ENCODE data around the gene DSCAML1. TPM values are rescaled to one million over a fixed set of nuclear protein-coding genes. Genes with fewer than 3 reads are reported as not detected.

Gene DSCAML1
- polyA plus RNA-seq, 1 donor from 2014 or later = not detected

DNA sequence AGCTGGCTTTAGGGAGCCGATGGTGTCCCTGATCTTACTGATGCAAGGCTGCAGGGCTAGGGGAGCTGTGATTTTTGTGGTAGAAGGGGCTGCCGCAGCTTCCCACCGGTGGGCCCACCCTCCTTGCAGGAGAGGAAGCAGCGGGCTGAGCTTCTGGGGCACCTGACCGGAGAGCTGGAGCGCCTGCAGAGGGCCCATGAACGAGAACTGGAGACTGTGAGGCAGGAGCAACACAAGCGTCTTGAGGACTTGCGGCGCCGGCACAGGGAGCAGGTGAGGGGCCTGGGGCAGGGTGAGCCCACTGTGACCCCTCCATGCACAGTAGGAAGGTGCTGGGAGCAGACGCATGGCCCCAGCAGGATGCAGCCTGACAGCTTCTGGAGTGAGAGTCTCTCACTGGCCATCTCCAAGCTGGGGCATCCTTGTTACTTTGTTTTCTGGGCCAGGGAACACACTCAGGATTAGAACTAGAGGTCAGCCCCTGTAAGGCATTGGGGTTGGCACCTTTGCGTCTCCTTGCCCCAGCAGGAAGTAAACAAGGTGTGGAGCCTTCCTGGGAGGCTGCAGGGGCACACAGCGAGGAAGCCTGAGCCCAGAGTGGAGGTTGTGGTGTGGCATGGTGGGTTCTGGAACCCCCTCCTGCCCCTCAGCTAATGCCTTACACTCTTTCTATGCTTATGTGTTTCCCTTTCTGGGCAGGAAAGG is 402.6 kb downstream of the DSCAML1 start:
- Mint-ChIP-seq H3K27ac (no peak overlapping the region), H3K36me3 (peaks cover 36% of the 10 kb centered on the region), H3K4me3 (peak overlapping the region in 1 of 4 donors; percentile 22), H3K4me1 (no peaks in the 10 kb centered on the region), H3K27me3 (no peaks in the 10 kb centered on the region), H3K9me3 (peaks cover 2 to 4% (median 2%) of the 10 kb centered on the region in 3 donors)

DNA sequence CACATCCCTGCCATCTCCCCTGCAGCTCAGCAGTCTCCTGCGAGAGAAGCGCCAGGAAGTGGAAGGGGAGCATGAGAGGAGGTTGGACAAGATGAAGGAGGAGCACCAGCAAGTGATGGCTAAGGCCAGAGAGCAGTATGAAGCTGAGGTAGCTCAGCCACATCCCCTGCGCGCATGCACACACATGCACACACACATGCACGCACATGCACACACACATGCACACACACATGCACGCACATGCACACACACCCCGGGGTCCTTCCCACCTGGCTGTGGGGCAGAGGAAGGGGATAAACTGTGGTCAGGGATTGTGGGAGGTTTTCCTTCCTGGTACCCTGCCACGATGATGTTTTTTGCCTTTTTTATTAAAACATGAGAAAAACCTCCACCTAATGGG is 404.0 kb downstream of the DSCAML1 start:
- H3K36me3 Mint-ChIP-seq = peaks cover 31% of the 10 kb centered on the region
- peaks cover 2 to 4% (median 2%) of the 10 kb centered on the region in 3 donors for H3K9me3 Mint-ChIP-seq
- no peak overlapping the region for H3K27ac Mint-ChIP-seq

DNA sequence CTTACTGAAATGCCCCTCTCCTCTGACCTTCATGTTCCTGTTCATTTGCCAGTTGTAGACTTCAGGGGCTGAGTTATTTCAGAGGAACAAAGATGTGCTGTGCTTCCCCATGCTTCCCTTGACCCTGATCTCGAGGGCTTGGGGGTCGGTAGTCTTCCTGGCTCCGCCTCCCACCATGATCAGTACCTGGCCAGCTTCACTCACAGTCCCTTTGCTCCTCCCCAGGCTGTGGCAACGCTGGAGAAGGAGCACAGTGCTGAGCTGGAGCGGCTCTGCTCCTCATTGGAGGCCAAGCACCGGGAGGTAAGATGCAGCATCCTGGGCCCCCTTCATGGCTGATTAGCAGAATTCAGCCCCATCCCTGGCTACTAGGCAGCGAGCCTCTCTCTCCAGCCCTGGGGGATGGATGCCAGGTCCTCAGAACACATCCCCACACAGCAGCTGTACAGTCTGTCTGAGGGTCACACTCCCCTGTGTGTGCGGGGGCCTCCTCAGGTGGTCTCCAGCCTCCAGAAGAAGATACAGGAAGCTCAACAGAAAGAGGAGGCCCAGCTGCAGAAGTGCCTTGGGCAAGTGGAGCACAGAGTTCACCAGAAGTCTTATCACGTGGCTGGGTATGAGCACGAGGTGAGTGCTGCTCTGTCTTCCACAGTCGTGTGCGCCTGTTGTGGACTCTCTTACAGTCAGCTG is 404.9 kb downstream of the DSCAML1 start:
- Mint-ChIP-seq H3K4me3 (no peak overlapping the region), H3K27ac (no peak overlapping the region), H3K36me3 (peaks cover 30% of the 10 kb centered on the region), H3K9me3 (no peaks in the 10 kb centered on the region), H3K4me1 (no peaks in the 10 kb centered on the region), H3K27me3 (no peaks in the 10 kb centered on the region)

More for the DNA sequence above, 404.0 kb downstream of the DSCAML1 start:
- Mint-ChIP-seq H3K4me1 (no peaks in the 10 kb centered on the region), H3K27me3 (no peaks in the 10 kb centered on the region), H3K4me3 (no peak overlapping the region)

DNA sequence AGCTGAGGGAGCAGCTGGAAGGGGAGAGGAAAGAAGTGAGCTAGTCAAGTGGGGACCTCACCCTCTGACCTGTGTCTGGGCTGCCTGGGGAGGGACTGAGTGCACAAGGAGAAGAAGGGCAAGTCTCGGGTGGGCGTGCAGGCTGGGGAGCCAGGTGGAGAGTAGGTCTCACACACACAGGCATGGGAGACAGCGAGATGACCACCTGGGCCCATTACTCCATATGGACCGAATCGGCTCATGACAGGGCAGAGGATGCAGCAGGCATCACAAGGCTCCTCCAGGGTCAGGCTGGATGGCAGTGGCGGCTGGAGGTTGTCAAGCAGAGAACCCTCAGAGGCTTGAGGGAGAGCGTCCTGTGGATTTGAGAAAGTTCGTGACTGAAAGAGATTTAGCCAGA is 405.8 kb downstream of the DSCAML1 start:
- Mint-ChIP-seq H3K4me3 (no peak overlapping the region), H3K4me1 (no peaks in the 10 kb centered on the region), H3K27me3 (no peaks in the 10 kb centered on the region), H3K36me3 (peaks cover 23% of the 10 kb centered on the region), H3K27ac (no peak overlapping the region), H3K9me3 (no peaks in the 10 kb centered on the region)

DNA sequence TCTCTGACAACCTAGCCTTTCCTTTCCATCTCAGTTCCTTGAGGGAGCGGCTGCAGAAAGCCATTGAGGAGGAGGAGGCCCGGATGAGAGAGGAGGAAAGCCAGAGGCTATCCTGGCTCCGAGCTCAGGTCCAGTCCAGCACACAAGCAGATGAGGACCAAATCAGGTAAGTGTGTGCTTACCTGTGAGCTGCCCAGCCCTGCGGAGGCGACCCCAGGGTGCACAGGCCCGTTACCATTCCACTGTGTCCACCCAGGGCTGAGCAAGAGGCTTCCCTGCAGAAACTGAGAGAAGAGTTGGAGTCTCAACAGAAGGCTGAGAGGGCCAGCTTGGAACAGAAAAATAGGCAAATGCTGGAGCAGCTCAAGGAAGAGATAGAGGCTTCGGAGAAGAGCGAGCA is 406.3 kb downstream of the DSCAML1 start:
- H3K4me3 Mint-ChIP-seq = no peak overlapping the region
- no peak overlapping the region for H3K27ac Mint-ChIP-seq
- no peaks in the 10 kb centered on the region for H3K27me3 Mint-ChIP-seq
- H3K36me3 Mint-ChIP-seq = peaks cover 22% of the 10 kb centered on the region
- H3K4me1 Mint-ChIP-seq = no peaks in the 10 kb centered on the region
- H3K9me3 Mint-ChIP-seq = no peaks in the 10 kb centered on the region

DNA sequence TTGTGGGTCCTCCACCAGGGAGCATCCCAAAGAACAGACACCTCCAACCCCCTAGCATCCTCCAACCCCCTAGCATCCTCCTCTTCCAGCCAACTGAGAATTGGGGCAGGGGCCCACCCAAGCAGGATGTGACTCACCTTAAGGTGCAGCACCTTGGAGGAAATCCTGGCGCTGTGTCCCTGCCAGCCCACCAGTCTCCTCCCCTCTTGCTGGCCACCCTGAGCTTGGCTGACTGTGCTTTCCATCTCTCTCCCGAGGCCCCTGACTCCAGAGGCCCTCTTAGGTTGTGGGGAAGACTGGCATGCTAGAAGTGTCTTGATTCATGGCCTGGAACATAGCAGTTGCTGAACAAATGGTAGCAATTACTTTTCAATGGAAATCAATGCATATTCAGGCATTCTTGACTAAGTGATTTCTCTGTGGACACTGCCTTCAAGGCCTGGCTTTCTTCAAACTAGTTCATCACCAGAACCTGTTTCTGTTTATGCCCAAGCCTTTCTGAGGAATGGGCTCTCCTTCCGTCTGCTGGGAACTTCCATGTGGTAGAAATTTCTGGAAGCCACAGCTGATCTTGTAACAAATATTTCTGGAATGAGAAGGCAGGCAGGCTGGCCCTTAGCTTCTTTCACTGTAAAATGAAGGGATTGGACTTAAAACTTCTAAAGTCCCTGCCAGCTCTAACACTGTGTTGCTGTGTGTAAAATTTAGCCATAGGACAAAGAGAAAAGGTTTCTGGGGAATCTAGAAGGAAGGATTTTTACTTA is 408.8 kb downstream of the DSCAML1 start:
- no peaks in the 10 kb centered on the region for H3K9me3 Mint-ChIP-seq
- no peaks in the 10 kb centered on the region for H3K4me1 Mint-ChIP-seq
- no peak overlapping the region for H3K4me3 Mint-ChIP-seq
- H3K27me3 Mint-ChIP-seq = no peaks in the 10 kb centered on the region
- H3K36me3 Mint-ChIP-seq = peaks cover 17% of the 10 kb centered on the region
- no peak overlapping the region for H3K27ac Mint-ChIP-seq

DNA sequence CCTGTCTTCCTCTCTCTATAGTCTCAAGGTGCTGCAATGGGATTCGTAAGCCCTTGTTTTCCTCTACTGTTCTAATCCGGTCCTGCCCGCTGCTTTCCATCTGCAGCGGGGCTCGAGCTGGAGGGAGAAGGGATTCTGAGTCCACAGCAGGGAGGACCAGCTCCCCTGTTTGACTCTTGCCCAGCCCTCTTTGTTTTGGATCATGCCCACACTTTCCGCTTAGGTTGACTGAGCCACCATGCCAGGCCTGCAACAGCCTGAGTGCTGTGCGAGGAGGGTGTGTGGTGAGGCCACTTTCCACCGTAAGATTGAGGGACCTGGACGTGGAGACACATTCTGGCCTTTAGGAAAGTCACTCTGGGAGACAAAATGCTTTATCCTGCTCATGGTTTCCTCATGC is 411.1 kb downstream of the DSCAML1 start:
- H3K27ac Mint-ChIP-seq = no peak overlapping the region
- no peaks in the 10 kb centered on the region for H3K4me1 Mint-ChIP-seq
- peaks cover 22% of the 10 kb centered on the region for H3K36me3 Mint-ChIP-seq
- H3K9me3 Mint-ChIP-seq = no peaks in the 10 kb centered on the region
- H3K27me3 Mint-ChIP-seq = no peaks in the 10 kb centered on the region
- H3K4me3 Mint-ChIP-seq = no peak overlapping the region

DNA sequence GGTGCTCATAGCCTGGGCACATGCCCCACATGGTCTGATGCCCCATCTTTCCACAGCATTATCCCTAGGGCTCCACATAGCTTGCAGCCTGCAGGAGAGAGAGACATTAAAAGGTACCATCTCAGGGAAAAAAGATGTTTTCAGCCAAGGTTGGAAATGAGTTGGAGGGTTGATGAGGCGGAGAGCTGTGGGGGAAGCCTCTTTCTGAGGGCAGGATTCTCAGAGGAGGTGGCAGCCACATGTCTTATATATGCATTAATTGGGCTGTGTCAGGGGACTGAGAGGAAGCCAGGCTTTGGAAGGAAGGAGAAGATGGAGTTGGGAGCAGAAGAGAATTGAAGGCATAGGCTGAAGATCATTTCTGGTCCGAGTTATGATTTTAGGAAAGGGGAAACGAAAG is 411.5 kb downstream of the DSCAML1 start:
- no peaks in the 10 kb centered on the region for H3K4me1 Mint-ChIP-seq
- H3K4me3 Mint-ChIP-seq = peak overlapping the region in 1 of 4 donors; percentile 25
- no peaks in the 10 kb centered on the region for H3K9me3 Mint-ChIP-seq
- H3K27ac Mint-ChIP-seq = no peak overlapping the region
- no peaks in the 10 kb centered on the region for H3K27me3 Mint-ChIP-seq
- peaks cover 22% of the 10 kb centered on the region for H3K36me3 Mint-ChIP-seq

DNA sequence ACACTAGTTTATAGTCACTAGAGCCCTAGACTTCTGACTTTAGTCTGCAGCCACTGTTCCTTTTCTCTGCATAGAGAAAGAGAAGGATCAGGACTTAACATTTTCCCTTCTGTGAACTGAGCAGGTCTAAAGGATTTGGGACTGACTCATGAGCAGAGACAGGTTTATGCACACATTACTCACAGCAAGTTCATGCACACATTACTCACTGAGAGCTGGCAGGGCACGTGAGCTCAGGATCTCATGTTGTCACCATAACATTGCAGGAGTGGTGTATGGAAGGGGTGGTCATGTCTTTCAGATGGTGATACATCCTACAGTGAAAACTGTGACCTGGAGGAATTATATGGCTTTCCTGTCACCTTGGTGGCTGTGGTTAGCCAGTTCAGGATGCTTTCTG is 413.0 kb downstream of the DSCAML1 start:
- Mint-ChIP-seq H3K27ac (no peak overlapping the region), H3K36me3 (peaks cover 15% of the 10 kb centered on the region)

DNA sequence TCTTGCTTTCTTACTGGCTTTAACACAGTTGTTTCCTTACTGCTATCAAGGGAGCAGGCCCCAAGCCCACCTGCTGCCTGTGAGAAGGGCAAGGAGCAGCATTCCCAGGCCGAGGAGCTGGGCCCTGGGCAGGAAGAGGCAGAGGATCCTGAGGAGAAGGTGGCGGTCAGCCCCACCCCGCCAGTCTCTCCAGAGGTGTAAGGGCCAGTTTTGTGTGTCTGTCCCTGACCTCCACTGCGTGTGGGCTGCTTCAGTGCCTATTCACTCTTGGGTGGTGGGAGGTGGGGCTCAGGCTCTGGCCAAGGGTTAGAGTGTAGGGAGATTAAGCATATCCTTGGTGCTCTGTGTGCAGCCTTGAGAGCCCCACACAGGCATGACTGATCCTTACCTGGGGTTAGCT is 414.3 kb downstream of the DSCAML1 start:
- Mint-ChIP-seq H3K27me3 (no peaks in the 10 kb centered on the region), H3K27ac (no peak overlapping the region), H3K4me3 (no peak overlapping the region), H3K9me3 (no peaks in the 10 kb centered on the region), H3K4me1 (no peaks in the 10 kb centered on the region), H3K36me3 (peaks cover 14% of the 10 kb centered on the region)

More for the DNA sequence above, 413.0 kb downstream of the DSCAML1 start:
- H3K27me3 Mint-ChIP-seq = no peaks in the 10 kb centered on the region
- no peak overlapping the region for H3K4me3 Mint-ChIP-seq
- no peaks in the 10 kb centered on the region for H3K4me1 Mint-ChIP-seq
- H3K9me3 Mint-ChIP-seq = no peaks in the 10 kb centered on the region

DNA sequence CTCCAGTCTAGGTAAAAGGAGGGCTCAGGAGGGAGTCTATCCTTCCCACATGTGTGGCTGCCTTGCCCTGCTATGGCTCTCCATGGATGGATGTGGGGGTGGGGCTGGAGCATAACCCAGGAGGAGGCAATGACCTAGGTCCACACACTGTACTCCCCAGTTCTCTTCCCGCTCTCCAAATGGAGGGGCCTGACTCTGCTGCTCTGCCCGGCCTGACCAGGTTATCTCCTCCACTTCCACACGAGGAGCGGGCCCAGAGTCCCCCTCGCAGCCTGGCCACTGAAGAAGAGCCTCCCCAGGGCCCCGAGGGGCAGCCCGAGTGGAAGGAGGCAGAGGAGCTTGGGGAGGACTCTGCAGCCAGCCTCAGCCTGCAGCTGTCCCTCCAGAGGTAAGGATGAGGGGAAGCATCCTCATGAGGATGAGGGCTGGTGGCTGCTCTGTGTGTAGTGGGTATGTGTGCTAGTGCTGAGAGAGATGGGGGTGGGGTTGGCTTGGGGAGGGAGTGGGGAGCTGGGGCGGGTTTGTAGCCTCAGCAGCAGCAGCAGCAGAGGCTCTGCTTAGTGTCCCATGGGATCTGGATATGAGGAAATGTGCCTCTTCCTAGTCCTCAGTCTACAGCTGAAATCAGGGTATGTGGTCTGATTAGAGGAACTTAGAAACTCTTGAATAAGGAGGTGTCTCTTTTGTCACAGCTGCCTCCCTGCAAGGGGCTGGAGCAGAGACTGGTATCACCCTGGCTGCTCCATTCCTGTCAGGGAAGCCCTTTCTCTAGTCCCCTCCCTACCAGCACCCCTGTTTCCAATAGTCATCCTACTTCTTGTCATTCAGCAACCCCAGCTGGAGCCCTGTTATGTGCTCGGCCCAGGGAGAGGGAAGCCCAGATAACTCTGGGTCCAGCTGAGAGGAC is 415.3 kb downstream of the DSCAML1 start:
- Mint-ChIP-seq H3K27ac (no peak overlapping the region), H3K4me1 (no peaks in the 10 kb centered on the region), H3K36me3 (peaks cover 9% of the 10 kb centered on the region), H3K4me3 (no peak overlapping the region), H3K27me3 (no peaks in the 10 kb centered on the region), H3K9me3 (no peaks in the 10 kb centered on the region)

DNA sequence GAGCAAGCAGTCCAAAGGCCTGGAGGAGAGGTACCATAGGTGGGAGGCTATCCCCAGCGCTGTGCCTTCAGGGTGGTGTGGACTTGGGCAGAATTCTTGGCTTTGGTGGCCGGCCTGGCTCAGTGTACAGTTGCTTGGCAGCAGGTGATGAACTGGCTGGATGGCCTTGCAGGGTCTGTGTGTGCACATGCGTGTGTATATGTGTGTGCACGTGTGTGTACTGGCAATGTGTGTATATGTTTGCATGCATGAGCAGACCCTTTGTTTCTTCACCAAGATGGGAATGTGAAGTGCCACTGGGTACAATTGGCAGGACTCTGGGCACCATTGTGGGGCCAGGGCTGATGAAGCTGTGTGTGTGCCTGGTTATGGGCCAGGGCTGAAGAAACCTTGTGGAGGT is 416.3 kb downstream of the DSCAML1 start:
- no peaks in the 10 kb centered on the region for H3K27me3 Mint-ChIP-seq
- H3K4me3 Mint-ChIP-seq = no peak overlapping the region
- H3K27ac Mint-ChIP-seq = no peak overlapping the region
- peaks cover 9% of the 10 kb centered on the region for H3K36me3 Mint-ChIP-seq
- no peaks in the 10 kb centered on the region for H3K4me1 Mint-ChIP-seq
- no peaks in the 10 kb centered on the region for H3K9me3 Mint-ChIP-seq

DNA sequence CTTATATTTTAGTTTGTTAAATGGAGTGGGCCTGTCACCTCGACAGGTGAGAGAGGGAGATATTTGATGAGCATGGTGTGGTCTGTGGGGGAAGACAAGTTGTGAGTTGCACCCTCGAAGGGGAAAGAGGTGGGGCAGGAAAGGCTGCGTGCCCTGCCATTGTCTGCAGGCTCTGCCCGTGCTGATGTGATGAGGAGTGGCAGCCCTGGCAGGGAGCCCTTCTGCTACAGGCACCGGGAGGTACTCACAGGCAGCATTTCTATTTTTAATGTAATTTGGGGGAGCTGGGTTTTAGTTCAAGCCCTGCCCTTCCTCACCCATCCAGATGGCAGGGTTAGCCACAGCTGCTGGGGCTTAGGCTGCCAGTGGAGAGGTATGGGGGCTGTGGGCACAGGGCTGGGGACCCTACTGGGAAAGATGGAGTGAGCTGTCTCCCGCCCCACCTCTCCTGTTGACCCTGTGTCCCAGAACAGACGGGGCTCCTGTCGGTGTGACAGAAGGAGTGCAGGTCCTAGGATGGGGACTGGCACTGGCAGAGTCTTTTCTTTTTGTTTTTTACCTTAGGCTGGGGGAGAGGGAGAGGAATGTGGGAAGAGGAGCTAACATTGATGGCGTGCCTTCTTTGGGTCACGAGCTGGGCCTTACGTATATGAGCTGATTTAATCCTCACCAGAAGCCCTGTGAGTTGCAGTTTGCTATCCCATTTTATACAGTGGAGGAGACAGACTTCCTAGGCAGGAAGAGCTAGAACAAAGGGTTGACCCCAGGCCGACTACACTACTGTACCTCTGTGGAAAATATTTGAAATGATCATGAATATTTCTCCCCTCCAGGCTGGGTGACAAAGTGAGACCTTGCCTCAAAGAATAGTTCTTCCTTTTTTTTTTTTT is 417.8 kb downstream of the DSCAML1 start:
- peaks cover 9% of the 10 kb centered on the region for H3K36me3 Mint-ChIP-seq
- no peaks in the 10 kb centered on the region for H3K9me3 Mint-ChIP-seq
- no peaks in the 10 kb centered on the region for H3K27me3 Mint-ChIP-seq
- no peaks in the 10 kb centered on the region for H3K4me1 Mint-ChIP-seq
- no peak overlapping the region for H3K27ac Mint-ChIP-seq
- no peak overlapping the region for H3K4me3 Mint-ChIP-seq
